Subcutaneous preadipocyte (primary cell): ENCODE measurements around the gene TSPYL1. TPM values are rescaled to one million over a fixed set of nuclear protein-coding genes. Genes with fewer than 3 reads are reported as not detected.

Experiments used
- total RNA-seq: library from RNA; depleted of rRNA; stranded (reverse); fragments of >200 nt; gene quantifications from 2 replicates; pipeline ENCODE4 v1.2.3, GENCODE V29; 2012

Gene TSPYL1
- 58.8 and 77.2 TPM in 2 replicates for total RNA-seq

DNA sequence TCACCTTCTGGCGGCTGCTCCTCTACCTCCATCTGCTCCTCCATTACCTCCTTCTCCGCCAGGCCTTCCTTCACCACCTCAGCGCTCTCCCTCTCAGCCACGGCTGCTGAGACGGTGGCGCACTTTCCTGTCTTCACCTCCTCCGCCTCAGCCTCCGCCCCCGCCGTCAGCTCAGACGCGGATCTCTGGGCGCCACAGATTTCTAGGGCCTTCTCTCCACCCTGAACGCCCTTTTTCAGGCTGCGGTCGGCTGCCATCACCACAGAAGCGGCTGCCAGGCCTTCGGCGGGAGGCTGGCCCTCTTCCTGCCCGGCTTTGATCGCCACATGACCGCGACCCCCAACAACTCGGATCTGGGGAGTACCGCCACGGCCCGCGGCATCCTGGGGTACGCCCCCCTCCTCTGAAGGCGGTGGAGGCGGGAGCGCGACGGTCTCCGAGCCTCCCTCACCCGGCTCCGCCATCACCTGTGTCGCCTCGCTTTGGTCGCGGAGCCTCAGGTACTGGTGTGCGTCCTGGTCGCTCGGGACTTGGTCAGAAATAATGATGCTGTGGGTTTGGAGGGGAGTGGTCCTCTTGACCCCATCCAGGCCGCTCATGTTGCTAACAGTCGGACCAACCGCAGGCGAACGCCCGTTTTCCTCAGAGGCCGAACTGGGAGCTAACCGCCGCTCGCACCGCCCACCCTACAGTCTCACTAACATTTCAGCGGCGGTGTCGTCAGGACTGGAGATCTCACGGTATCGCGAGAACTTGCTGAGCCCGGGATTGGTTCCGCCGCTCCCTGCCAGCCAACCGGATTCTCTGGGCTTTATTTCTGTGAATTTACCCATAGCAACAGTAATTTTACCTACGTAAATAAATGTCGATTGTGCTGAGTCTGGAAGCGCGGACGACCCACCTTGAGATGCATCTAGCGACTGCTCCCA lies at the start of gene TSPYL1:
TSS of gene TSPYL1 (minus strand) at position 699 of the 929 bp plus-strand sequence. CDS start at position 599, 100 bp downstream.

DNA sequence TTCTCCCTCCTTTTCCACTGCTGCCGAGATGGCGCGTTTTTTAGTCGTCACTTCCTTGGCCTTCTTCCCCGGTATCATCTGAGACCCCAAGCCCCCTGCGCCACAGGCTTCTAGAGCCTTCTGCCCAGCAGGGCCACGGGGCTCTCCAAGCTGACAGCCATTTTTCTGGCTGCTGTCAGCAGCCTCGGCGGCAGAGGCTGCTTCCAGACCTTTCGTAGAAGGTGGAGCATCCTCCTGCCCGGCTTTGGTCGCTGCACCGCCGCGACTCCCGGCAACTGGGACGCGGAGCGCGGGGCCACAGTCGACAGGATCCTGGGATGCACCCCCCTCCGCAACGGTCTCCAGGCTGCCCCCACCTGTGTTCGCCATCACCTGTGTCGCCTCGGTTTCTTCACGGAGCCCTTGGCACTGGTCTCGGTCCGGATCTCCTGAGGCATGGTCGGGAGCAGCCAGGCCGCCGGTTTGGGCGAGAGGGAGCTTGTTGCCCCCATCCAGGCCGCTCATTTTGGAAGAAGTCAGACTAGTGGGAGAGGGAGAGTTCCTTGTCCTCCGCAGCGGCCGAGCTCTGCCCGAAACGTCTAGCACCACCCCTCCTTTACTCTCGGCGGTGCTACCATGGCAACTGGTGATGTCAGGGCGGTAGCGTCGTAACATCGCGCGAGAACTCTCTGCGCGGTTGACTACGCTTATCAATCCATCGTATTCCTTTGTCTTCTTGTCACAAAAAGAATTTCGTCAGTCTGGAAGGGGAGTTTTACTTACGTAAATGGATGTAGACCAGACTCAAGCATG lies 26.0 kb downstream of the TSPYL1 start, which contains the start of gene TSPYL4:
TSS of gene TSPYL4 (minus strand) at position 571 of the 792 bp plus-strand sequence. CDS start at position 504, 67 bp downstream.

Other genes with a start within 250 kb of the TSPYL1 start
- gene FRK, start 219.0 kb downstream of the TSPYL1 start, total RNA-seq = under 0.01 TPM in 2 replicates
- gene NT5DC1, start 179.1 kb downstream of the TSPYL1 start, total RNA-seq = 2.6 and 4.7 TPM in 2 replicates
- 6.6 and 7.2 TPM in 2 replicates for gene COL10A1, start 153.8 kb downstream of the TSPYL1 start, total RNA-seq
- gene TSPYL4, start 25.9 kb downstream of the TSPYL1 start, total RNA-seq = 9.2 and 11.5 TPM in 2 replicates
- 37.5 and 50.4 TPM in 2 replicates for gene DSE, start 91.0 kb upstream of the TSPYL1 start, total RNA-seq
- 0.59 and 1.5 TPM in 2 replicates for gene CALHM6, start 181.4 kb upstream of the TSPYL1 start, total RNA-seq
- 3.3 and 4.0 TPM in 2 replicates for gene CALHM5, start 231.7 kb upstream of the TSPYL1 start, total RNA-seq